Caco-2 (cell line): ENCODE results near the gene NFIA. TPM values are rescaled to one million over a fixed set of nuclear protein-coding genes. Genes with fewer than 3 reads are reported as not detected.

Experiments used
- BruUV-seq: library from RNA; stranded (reverse); fragments of 400-500 nt; replicated peaks from 2 replicates; lab custom pipeline; 2021; lab: Mats Ljungman, UMichigan
- CTCF ChIA-PET: fragments of 300-600 bp; sonication (Branson Sonifier 250); formaldehyde crosslinking; loops from one replicate; lab custom pipeline; 2022; ENCODE audit warnings: antibody characterized with exemption; lab: Charles Lee
- POLR2A ChIA-PET: fragments of 300-600 bp; sonication (Branson Sonifier 250); formaldehyde crosslinking; loops from one replicate; lab custom pipeline; 2022; ENCODE audit warnings: antibody characterized with exemption; lab: Charles Lee
- DNase-seq, 2 experiments: peaks; one replicate each; pipeline versions ENCODE4 v3.0.0 to v3.0.0-alpha.2; 2020 to 2022
- H3K27me3 ChIP-seq: replicated peaks from 2 replicates; pipeline ENCODE4 v1.6.0; 2011; ENCODE audit warnings: low read length; ENCODE audit not compliant: control insufficient read depth, insufficient read depth
- H3K36me3 ChIP-seq: 2 replicates; pipeline ENCODE4 v1.5.1; 2011; ENCODE audit warnings: low read length; ENCODE audit not compliant: control insufficient read depth, insufficient read depth
- H3K4me1 ChIP-seq: fragments of 250-450 bp; sonication (Bioruptor Pico); 2 replicates; pipeline ENCODE4 v1.5.1; 2020; ENCODE audit warnings: mild to moderate bottlenecking
- H3K4me3 ChIP-seq: 2 replicates; pipeline ENCODE4 v1.5.1; 2011; ENCODE audit warnings: low read depth, mild to moderate bottlenecking, control low read depth, low read length
- H3K9me3 ChIP-seq: fragments of 250-450 bp; sonication (Bioruptor Pico); 2 replicates; pipeline ENCODE4 v1.5.1; 2020; ENCODE audit warnings: mild to moderate bottlenecking, moderate library complexity
- H3K27ac Mint-ChIP-seq: one replicate; pipeline ENCODE4 v1.8.0; 2022; ENCODE audit warnings: mixed read lengths; ENCODE audit not compliant: unreplicated experiment
- H3K27me3 Mint-ChIP-seq: one replicate; pipeline ENCODE4 v1.8.0; 2022; ENCODE audit warnings: mixed read lengths; ENCODE audit not compliant: insufficient read depth, unreplicated experiment
- H3K36me3 Mint-ChIP-seq: one replicate; pipeline ENCODE4 v1.8.0; 2022; ENCODE audit warnings: mild to moderate bottlenecking, mixed read lengths; ENCODE audit not compliant: insufficient read depth, unreplicated experiment
- H3K4me1 Mint-ChIP-seq: one replicate; pipeline ENCODE4 v1.8.0; 2022; ENCODE audit warnings: low read depth, mixed read lengths; ENCODE audit not compliant: unreplicated experiment
- H3K4me3 Mint-ChIP-seq: one replicate; pipeline ENCODE4 v1.8.0; 2022; ENCODE audit warnings: mild to moderate bottlenecking, moderate library complexity, mixed read lengths; ENCODE audit not compliant: unreplicated experiment
- H3K9me3 Mint-ChIP-seq: one replicate; pipeline ENCODE4 v1.8.0; 2022; ENCODE audit warnings: mixed read lengths; ENCODE audit not compliant: unreplicated experiment
- CTCF ChIP-seq, 2 experiments: fragments of 200-600 bp in 1 of 2; IDR thresholded peaks; 1 replicate in 1 of 2; 2 replicates in 1 of 2; pipeline versions ENCODE4 v1.5.1 to v1.8.0; 2011 to 2022; ENCODE audit warnings: antibody characterized with exemption in 1 of 2, control low read depth in 1 of 2, inconsistent platforms in 1 of 2, low read depth in 1 of 2, low read length in 1 of 2, mild to moderate bottlenecking in 1 of 2, moderate library complexity in 1 of 2; ENCODE audit not compliant: insufficient read depth in 1 of 2, severe bottlenecking in 1 of 2, unreplicated experiment in 1 of 2
- intact Hi-C: fragments of 100-400 bp; cut with micrococcal nuclease; formaldehyde crosslinking; loops from one replicate; pipeline ENCODE4 v1.10.0; 2022; ENCODE audit not compliant: unreplicated experiment
- total RNA-seq: library from RNA; stranded (reverse); gene quantifications from 2 replicates; pipeline ENCODE4 v1.2.3, GENCODE V29; 2022

Gene NFIA
- total RNA-seq, 1 experiment from 2014 or later, result 1.4 TPM

GRCh38 chr1:61480273-61480935, 398.0 kb downstream of the NFIA start:
- ChIA-PET POLR2A (no interaction called here), CTCF (no interaction called here)
- intact Hi-C loops, result no loop called here
- no peak overlapping the region for H3K27ac Mint-ChIP-seq
- no peak overlapping the region for H3K4me3 Mint-ChIP-seq
- H3K4me1 Mint-ChIP-seq, result no peaks in the 10 kb centered on the region
- Histone ChIP-seq H3K4me1 (no peaks in the 10 kb centered on the region), H3K27me3 (no peaks in the 10 kb centered on the region), H3K9me3 (no peaks in the 10 kb centered on the region), H3K4me3 (no peak overlapping the region), H3K36me3 (no peaks in the 10 kb centered on the region)
- no peak for DNase-seq
- peaks cover 4% of the 10 kb centered on the region for H3K27me3 Mint-ChIP-seq
- no peaks in the 10 kb centered on the region for H3K9me3 Mint-ChIP-seq
- no peak for TF ChIP-seq CTCF (IDR thresholded peaks at IDR 0.05; ENCODE audit: insufficient read depth in 1 of 2, low read depth in 1 of 2, low read length in 1 of 2, severe bottlenecking in 1 of 2, unreplicated experiment in 1 of 2)
- BruUV-seq, result no TSS peak
- H3K36me3 Mint-ChIP-seq, result no peaks in the 10 kb centered on the region

- Mint-ChIP-seq H3K36me3 (no peaks in the 10 kb centered on the region), H3K4me3 (no peak overlapping the region), H3K27ac (no peak overlapping the region), H3K9me3 (no peaks in the 10 kb centered on the region), H3K4me1 (no peaks in the 10 kb centered on the region), H3K27me3 (peaks cover 4% of the 10 kb centered on the region)
- CTCF ChIA-PET, result no interaction called here
- Histone ChIP-seq H3K4me3 (no peak overlapping the region), H3K9me3 (no peaks in the 10 kb centered on the region), H3K4me1 (no peaks in the 10 kb centered on the region), H3K36me3 (no peaks in the 10 kb centered on the region), H3K27me3 (no peaks in the 10 kb centered on the region)
- no peak for TF ChIP-seq CTCF (IDR thresholded peaks at IDR 0.05; ENCODE audit: insufficient read depth in 1 of 2, low read depth in 1 of 2, low read length in 1 of 2, severe bottlenecking in 1 of 2, unreplicated experiment in 1 of 2)
- no TSS peak for BruUV-seq
- intact Hi-C loops, result no loop called here
- POLR2A ChIA-PET, result no interaction called here
- DNase-seq, result no peak
These were observed 399.0 kb downstream of the NFIA start for GRCh38 chr1:61481315-61481715.

- no peak for TF ChIP-seq CTCF (IDR thresholded peaks at IDR 0.05; ENCODE audit: insufficient read depth in 1 of 2, low read depth in 1 of 2, low read length in 1 of 2, severe bottlenecking in 1 of 2, unreplicated experiment in 1 of 2)
- Histone ChIP-seq H3K4me3 (no peak overlapping the region), H3K9me3 (no peaks in the 10 kb centered on the region), H3K4me1 (no peaks in the 10 kb centered on the region), H3K36me3 (no peaks in the 10 kb centered on the region), H3K27me3 (no peaks in the 10 kb centered on the region)
- intact Hi-C loops, result no loop called here
- no peak for DNase-seq
- Mint-ChIP-seq H3K36me3 (no peaks in the 10 kb centered on the region), H3K27ac (no peak overlapping the region), H3K4me3 (no peak overlapping the region), H3K9me3 (no peaks in the 10 kb centered on the region), H3K4me1 (no peaks in the 10 kb centered on the region), H3K27me3 (peaks cover 4% of the 10 kb centered on the region)
- ChIA-PET CTCF (interaction anchor here (0.6 kb wide), 1 partner anchor 64 kb away, joined by 7 read pairs; no protein-coding TSS in a partner anchor), POLR2A (no interaction called here)
- BruUV-seq, result no TSS peak
These were observed 399.9 kb downstream of the NFIA start for GRCh38 chr1:61482170-61482734.
